GM18909 (cell line): ENCODE results near the gene PARG.
"Not testable (repeated sequence)": the region's sequence is repeated elsewhere in the genome, so short reads cannot be mapped to it uniquely, and the experiment has no call there.

Source experiments
- ATAC-seq: cut with Tn5 transposase; IDR thresholded peaks from one replicate; pipeline ENCODE4 v1.9.1; 2021; ENCODE audit warnings: mild to moderate bottlenecking; ENCODE audit not compliant: unreplicated experiment, poor library complexity

The PARG gene

DNA sequence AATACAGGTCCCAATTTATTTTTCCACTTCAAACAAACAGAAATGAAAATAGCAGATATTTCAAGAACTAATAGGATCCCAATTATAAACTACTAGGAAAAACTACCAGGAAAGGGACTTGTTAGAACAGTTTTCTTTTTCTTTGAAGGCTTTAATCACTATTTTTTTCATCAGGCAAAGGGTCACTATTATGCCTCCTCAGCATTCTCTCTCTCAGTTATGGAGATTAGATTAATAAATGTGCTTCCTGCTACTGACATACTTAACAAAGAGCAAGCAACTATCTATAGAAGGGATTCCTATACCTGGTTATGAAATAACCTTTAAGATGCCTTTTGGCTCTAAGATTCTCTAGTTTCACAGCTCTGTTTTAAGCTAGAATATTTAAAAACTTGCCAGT, 108.7 kb downstream of the PARG start:
- ATAC-seq = no peak

DNA sequence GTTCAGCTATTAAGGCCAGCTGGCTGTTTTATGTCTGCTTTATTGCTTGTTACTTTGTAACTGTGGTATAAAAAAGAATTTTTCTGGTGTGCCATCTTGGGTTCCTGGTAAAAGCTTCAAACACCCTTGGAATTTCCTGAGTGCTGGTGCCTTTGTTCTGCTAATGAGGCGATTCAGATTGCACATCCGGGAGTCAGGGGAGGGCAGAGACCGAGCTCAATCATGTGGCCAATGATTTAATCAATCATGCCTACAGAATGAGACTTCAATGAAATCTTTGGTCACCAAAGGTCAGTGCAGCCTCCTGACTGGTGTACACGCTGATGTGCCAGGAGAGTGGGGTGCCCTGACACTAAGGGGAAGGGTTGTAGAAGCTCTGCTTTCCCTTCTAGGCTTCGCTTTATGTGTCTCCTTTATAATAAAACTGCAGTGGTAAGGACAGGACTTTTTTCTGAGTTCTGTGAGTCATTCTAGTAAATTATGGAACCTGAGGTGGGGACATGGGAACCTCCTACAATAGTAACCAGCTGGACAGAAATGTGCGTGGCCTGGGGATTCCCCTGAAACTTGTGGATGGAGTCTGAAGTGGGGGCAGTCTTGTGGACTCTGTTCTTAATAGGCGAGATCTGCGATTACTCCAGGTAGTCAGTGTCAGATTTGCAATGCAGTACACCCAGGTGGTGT, 110.3 kb downstream of the PARG start:
- ATAC-seq = no peak

DNA sequence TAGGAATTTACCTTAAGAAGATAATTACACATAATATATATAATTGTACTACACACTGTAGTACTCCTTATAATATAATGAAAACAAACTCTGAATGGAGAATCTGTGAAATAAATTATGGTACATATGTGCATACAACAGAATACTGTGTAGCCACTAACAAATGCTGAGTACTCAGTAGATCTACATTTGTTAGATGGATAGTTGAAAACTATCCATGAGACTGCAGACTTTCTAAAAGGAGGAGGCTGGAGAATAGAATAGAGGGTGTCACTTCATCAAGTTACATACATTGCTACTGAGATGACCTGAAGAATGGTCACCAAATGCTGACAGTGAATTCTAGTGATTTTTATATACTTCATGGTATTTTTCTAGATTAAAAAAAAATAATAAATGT, 111.0 kb downstream of the PARG start:
- no peak for ATAC-seq

DNA sequence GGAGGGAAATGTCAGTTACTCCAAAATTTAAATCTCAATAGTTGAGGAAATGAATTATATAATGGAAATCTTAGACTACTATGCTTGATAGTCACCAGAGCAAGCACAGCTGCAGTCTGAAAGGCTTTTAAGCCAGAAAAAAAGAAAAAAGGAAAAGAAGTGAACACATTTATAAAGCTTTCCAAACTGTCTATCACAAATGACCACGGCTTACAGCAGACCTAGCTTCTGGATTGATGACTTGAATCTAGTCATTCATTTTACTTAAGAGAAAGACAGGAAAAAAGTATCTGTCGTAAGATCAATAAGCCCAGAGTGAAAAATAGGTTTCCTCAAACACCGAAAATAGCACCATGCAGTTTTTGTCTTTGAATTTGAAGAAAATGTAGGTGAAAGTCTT, 111.8 kb downstream of the PARG start:
- no peak for ATAC-seq

DNA sequence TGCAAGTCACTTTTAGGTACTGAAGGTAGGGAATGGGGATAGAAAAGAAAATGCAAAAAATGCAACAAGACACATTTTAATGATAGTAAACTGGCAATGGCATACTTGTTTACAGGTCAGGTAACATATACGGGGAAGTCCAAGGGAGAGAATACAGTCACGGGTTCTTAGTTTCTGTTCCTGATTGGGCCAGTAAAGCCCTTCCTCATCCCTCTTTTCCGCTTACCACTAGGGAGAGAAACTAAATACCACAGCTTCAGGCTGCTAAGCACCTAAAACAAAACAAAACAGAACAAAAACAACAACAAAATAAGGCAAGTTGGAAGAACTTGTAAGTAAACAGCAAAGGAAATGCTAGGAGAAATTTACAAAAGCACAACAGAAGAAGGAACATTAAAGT, 114.5 kb downstream of the PARG start:
- ATAC-seq = no peak

DNA sequence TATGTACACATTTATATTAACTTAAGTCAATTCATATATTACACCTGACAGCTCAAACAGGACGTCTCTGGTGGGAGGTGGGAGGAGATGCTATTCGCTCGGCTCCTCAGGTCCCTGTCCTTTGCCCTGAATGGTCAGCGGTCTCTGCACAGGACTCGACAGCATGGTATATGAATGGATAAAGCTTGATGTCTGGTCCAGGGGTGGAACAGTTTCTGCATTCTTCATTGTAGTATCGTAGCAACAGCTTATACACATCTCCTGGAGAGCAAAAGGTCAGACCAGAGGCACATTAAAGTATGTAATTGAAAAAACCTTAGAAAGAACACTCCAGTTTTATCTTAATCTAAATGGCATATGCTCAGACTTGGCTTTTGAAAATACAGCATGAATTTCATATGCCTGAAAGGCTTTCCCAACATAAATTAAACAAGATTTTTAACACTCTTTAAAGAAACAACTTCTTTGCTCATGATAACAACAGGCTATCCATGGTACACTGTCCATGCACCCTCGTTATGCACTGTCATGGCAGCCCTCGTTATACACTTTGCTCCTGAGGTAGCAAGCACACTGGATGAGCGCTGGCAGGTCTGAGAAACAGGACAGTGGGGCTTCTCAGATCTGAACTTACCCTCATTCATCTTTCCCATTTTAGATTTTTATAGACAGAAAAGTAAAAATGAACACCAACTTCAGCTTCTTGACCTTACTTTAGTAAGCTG, 122.4 kb downstream of the PARG start:
- no peak for ATAC-seq

DNA sequence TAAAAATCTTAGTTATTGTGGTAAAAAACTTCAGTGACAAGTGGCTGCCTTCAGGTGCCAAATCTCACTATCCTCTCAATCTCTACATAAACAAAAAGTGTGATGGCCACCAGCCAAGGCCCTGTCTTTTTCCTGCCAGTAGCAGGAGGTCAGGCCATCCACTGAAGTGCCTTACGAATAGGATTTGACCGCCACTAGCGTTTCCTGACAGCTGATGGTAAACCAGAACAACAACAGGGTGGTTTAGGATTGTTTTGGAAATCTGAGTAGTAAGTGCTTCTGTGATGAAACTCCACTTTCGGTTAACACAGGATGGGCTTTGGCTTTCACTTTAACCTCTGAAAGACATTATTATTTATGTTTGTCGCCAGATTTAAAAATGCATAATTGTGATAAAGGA, 124.0 kb downstream of the PARG start:
- no peak for ATAC-seq

DNA sequence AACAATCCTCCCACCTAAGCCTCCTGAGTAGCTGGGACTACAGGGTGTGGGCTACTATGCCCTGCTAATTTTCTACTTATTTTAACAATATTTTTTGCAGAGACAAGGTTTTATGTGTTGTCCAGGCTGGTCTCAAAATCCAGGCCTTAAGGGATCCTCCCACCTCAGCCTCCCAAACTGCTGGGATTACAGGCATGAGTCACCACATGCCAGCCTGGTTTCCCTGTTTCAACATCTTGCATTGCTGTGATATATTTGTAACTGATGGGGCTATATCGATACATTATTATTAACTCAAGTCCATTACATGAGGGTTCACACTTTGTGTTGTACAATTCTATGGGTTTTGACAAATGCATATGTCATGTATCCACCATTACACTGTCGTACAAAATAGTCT, 137.8 kb downstream of the PARG start:
- ATAC-seq = no peak

DNA sequence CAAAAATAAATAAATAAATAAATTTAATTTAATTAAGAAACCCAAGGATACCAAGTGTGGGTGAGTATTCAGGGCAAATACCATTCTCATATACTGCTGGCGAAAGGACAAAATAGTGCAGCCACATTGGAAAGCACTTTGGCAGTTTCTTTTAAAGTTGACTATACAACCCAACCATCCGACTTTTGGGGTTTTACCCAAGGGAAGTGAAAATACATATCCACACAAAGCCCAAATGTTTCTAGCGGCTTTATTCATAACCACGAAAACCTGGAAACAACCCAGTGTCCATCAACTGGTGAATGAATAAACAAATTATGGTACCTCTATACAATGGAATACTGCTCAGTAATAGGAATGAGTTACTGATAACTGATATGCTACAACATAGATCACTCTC, 143.6 kb downstream of the PARG start:
- no peak for ATAC-seq

DNA sequence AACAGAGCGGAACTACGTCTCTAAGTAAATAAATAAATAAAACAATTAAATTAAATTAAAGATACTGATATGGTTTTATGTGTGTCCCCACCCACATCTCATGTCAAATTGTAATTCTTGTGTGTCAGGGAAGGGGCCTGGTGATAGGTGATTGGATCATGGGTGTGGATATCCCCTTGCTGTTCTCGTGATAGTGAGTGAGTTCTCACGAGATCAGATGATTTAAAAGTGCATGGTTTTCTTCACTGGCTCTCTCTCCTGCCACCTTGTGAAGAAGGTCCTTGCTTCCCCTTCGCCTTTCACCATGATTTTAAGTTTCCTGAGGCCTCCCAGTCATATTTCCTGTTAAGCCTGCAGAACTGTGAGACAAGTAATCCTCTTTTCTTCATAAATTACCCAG, 150.7 kb downstream of the PARG start:
- no peak for ATAC-seq

DNA sequence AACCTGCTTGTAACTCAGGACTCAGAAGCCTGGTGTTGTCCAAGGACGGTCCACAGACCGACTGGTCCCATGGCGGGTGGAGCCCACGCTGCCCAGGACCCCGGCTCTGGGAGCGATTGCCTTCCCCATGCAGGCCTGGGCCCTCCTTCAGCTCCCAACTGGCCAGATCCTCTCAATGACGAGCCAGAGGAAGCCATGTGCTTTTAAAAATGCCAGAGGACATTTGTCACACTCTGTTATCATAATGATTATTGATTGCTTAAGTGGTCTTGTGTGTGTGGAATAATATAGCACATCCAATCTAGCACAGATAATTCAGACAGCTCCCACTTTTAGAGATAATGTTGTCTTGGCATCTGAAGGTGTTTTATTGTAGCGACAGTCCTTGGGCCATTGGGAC, 157.1 kb downstream of the PARG start:
- no peak for ATAC-seq

DNA sequence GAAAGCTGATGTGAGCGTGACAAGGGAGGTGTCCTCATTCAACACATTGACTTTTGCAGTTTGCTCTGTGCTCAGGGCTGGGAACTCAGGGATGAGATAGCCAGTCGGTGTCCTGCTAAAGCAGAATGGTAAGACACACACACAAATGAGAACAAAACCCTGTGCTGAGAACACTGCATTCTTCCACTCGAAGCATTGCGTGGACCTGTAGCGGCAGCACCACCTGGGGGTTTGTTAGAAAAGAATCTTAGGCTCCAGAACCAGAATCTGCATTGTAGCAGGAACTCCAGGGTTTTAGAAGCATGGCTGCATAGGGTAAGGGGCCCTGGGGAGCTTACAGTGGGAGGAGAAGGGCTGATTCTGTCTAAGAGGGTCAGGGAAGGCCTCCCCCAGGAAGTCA, 158.2 kb downstream of the PARG start:
- no peak for ATAC-seq

DNA sequence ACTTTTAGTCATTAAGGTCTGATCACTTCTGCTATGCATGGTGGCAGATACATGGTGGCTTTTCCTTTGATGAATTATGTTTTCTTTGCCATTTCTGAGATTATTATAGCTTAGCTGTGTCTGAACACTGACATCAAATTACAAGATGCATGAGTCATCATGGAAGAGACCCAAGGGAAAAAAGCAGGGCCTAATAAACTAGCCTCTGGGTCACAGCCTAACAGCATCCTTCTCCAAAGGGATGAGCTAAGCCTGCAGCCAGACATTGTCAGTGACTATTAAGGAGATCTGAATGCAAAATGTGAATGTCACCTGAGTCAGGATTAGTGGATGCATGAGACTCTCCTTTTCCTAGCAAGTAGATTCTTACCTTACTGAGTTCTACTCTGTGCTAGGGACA, 160.6 kb downstream of the PARG start:
- ATAC-seq = no peak

DNA sequence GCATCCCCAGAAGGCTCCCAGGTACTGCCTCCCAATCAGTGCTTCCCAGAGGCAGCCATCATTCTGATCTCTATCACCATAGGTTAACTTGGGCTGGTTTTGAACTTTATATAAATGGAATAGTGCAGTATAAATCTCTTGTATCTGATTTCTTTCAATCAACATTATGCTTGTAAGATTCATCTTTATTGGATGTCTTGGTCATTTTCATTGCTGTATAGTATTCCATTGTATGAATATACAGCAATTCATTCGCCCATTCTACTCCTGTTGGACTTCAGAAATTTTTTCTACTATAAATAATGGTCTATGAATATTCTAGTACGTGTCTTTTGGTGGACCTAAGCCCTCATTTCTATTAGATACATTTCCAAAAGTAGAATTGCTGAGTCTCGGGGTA, 163.6 kb downstream of the PARG start:
- no peak for ATAC-seq

DNA sequence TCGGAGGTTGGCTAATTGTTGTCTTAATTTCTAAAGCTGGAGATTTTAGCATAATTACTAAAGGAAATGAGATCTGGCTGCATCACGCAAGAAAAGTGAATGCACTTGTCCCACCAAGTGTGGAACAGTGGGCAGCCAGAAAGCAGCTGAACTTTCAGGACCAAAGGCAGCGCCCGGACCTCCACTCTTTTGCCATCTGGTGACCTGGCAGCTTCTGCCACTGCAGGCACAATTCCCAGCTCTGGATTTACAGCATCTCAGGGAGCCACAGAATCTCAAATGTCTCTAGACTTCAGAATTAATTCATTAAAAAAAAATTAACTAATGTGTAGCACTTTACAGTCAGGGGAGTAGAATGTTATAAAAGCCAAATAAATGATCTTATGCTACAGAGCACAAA, 165.0 kb downstream of the PARG start:
- ATAC-seq = no peak

DNA sequence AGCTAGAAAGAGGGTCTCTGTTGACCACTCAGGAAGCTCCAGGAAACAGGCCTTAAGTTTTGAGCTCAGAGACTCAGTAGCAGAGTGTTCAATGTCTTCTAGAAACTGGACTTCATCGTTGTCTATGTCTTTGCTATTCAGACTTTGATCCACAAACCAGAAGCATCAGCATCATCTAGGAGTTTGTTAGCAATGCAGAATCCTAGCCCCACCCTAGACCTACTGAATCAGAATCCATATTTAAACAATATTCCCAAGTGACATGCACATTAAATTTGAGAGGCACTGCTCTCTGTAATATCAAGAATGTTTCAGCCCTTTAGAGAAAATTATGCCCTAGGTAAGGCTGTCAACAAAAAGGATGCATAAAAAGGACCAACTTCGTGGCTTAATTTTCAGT, 166.8 kb downstream of the PARG start:
- ATAC-seq = no peak

DNA sequence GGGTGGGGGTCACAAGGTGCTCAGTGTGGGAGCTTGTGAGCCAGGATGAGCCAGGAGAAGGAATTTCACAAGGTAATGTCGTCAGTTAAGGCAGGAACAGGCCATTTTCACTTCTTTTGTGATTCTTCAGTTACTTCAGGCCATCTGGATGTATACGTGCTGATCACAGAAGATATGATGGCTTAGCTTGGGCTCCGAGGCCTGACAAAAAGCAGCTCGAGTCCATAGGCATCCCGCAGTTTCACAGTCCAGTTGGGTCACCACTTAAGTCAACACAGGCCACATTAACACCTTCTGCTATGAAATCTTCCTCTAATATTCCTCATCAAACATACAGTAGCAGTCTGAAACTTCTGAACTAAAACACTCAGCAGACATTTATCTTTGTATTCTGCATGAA, 168.9 kb downstream of the PARG start:
- not testable (repeated sequence) for ATAC-seq

DNA sequence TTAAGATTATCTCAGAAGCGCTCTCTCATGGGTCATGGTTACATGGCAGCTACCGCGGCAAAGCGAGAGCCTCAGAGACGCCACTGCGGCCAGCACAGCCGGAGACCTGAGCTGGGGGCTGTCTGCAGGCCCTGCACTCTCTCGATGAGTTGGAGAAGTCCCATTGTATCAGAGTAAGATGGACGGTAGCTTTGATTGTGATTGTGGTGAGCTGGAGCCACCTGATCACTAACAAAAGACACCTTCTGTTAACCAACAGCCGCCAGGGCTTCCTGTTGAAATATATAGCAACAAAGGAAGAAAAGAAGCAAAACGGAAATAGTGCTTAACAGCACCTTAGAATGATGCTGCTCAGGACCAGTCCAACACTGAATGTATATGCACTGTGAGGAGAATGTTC, 170.8 kb downstream of the PARG start:
- ATAC-seq = not testable (repeated sequence)

DNA sequence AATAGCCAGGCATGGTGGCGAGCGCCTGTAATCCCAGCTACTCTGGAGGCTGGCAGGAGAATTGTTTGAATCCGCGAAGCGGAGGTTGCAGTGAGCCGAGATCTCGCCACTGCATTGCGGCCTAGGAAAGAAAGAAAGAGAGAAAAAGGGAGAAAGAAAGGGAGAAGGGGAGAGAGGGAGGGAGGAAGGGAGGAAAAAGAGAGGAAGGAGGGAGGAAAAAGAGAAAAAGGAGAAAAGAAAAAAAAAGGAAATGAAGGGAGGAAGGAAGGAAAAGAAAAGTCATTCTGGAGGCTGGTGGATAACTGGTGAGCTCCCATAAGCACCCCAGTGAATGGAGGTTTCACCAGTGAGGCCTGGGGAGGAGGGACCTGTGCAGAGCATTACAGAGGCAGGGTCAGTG, 172.1 kb downstream of the PARG start:
- no peak for ATAC-seq

DNA sequence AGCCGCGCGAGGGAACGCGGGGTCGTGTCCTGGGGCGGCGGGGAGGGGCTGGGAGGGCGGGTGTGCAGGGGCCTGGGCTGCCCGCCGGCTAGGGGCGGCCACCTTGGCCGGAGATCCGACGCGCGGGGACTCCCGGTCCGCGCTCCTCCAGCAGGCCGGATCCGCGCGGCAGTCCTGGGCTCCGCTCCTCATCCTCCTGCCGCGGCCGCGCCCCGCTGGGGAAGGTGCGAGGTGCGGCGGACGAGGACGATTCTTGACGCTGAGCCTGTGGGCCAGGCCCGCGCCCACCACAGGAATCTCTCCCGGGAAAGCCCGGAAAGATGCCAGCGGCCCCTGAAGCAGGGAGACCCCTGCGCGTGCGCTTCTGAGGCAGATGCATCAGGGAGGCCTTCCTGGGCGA, 173.1 kb downstream of the PARG start:
- no peak for ATAC-seq

DNA sequence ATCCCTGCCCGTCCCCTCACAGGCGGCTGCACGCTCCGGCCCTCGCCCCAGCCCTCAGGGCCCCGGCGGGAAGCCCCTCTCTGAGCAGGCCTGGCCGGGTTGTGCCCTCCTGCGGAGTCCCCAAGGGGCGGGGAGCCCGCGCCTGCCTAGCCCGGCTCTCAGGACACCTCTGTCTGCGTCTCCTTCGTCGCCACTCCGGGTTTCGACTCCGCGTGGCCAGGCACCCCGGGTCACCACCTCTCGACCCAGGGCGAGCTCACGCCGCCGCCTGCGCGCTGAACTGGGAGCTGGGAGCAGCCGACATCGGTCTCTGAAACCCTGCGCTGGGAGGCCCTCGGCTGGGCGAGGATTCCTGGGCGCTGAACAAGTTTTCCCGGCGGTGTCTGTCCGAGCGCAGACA, 173.5 kb downstream of the PARG start:
- ATAC-seq = no peak
